AG08396 (cell line): ENCODE measurements around the gene PRKG1.

Source experiments
- DNase-seq: peaks from one replicate; pipeline ENCODE4 v3.0.0; 2012; ENCODE audit warnings: low spot score, mixed read lengths

PRKG1 gene

GRCh38 chr10:52318136-52318701 lies 1243.9 kb downstream of the PRKG1 start:
- DNase-seq = no peak

- DNase-seq = peak; percentile 55
Measured at GRCh38 chr10:52318822-52319464, 1244.7 kb downstream of the PRKG1 start.

GRCh38 chr10:52319926-52320325 lies 1245.6 kb downstream of the PRKG1 start:
- DNase-seq = no peak

- DNase-seq = no peak
Measured at GRCh38 chr10:52322323-52322722, 1248.0 kb downstream of the PRKG1 start.

- DNase-seq = no peak
Measured at GRCh38 chr10:52322936-52323335, 1248.6 kb downstream of the PRKG1 start.

DNA sequence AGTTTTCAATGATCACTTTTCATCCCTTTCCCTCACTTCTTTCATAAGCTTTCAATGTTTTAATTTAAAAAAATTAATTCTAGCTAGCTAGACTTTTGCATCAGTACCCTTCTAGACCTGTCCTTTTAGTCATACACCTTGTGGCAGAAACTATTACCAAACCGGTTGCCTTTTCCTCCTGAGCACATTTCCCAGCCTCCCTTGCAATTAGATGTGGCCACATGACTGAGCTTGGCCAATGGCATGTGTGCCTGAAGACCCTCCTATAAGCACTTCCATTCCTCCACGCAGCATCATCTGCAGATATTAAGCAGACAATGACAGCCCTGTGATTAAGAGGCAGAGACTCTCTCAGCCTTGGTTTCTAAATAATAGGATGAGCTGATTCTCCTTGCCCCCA lies 1252.1 kb downstream of the PRKG1 start:
- DNase-seq = no peak

DNA sequence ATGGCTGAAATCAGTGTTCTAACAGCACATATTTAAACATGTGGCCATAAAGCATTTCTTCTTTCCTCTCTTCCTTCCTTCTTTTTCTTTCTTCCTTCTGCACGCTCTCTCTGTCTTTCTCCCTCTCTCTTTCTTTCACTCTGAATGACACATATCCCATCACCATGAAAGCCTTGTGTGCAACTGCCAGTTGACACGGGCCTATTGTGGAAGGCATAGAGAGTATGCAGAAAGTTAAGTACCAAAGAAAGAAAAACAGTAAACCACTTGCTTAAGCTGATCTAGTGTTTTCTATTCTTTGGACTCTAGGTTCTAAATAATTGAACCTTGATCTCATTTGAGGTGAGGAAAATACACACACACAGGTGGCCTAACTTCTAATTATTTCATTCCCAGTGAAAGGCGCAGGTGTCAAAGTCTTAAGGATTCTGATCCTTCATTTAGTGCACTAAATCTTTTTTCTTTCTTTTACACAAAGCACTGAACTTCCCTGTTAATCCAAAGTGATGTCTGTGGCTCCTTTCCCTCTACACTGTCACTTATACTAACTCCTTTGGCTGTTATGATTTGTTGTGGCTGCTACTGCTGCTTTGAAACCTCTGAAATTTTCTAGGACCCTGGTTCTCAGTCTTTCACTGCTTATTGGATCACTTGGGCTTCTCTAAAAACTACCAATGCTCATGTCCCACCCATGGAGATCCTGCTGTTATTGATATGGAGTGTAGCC lies 1257.5 kb downstream of the PRKG1 start:
- DNase-seq = no peak

GRCh38 chr10:52332815-52333214 lies 1258.5 kb downstream of the PRKG1 start:
- DNase-seq = no peak

DNA sequence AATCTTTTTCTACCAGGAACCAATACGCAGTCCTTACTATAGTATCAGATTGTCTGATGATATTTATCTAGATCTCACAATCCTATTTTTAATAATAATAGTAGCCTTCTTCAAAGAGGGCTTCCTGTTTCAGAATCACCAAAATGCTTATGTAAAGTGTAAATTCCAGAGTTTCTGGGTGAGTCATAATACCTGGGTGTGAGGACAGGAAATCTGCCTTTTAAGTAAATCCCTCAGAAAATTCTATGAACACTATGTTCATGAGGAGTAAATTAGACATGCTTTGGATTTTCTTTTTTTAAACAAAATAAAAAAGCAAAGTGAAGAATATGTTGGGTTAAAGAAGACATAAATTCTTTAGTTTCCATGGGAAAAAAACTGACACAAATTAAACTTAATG lies 1260.3 kb downstream of the PRKG1 start:
- no peak for DNase-seq

- DNase-seq = no peak
Measured at GRCh38 chr10:52335665-52336064, 1261.4 kb downstream of the PRKG1 start.

GRCh38 chr10:52337225-52337624 lies 1262.9 kb downstream of the PRKG1 start:
- no peak for DNase-seq

DNA sequence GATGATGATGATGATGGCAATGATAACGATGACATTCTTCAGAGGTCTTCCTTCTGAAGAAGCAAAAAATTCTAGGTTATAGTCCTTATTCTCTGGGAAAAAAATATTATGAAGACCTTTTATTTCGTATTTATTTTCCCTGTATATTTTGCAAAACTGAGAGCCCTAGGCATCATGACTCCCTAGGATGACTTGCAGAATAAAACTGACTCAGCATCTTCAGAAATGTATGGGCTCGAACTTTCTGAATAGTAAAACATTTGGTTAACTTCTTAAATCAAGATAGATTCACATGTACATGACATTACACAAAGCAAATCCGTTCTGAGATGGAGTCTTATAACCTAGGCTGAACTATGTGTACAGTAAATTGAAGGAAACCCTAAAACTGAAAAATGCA lies 1269.2 kb downstream of the PRKG1 start:
- DNase-seq = no peak

DNA sequence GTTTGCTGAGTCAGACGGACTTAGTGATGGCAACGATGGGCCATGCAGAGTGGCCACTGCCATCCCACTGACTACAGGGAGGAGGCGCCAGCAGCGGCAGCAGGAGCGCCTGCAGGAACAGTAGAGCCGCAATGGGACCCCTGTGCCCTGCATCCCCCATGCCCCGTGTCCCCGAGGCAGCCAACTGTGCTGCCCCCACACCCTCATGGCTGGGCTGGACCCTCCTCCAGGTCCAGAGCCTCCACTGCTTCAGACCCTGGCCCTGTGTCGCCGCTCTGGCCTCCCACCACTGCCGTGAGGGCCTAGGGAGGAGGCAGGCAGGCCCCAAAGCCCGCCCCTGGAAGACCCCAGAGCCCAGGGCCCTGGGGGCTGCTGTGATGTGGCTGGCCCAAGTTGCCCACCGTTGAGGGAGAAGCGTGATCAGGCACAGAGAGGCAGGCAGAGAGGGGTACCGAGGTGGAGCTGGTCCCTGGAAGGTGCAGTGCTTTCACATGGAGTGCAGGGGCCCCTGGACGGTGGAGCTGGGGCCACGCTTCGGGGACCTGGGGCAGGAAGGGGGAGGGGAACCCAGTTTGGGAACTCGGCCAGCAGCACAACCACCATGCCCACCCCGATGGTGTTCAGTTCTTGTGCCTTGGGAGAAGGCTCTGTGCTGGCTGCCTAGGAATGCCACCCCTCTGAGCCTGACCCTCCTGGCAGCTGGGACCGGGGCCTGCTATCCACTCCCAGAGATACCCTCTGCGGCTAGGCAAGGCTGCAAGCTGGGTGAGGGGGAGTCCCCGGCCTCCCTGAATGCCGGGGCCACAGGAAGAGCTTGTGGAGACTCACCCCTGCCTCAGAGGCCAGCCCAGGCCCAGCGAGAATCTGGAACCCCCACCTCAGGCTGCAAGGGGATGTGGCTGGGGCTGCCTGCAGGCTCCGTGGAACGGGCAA lies 1272.4 kb downstream of the PRKG1 start:
- no peak for DNase-seq

- DNase-seq = no peak
Measured at GRCh38 chr10:52347327-52347667, 1273.0 kb downstream of the PRKG1 start.
